C4-2B (cell line): ENCODE results near the gene MAML3.

Experiments used
- H3K27ac ChIP-seq: fragments of 450-650 bp; 2 replicates; pipeline ENCODE4 v1.5.1; 2017
- ZFX ChIP-seq: fragments of 450-650 bp; IDR thresholded peaks from 2 replicates; pipeline ENCODE4 v1.6.1; 2017
- TF ChIP-seq, protein P1 (sequence below): fragments of 450-650 bp; conservative IDR thresholded peaks from 2 replicates; pipeline ENCODE4 v1.5.1; 2017; ENCODE audit warnings: mild to moderate bottlenecking

Gene MAML3

DNA sequence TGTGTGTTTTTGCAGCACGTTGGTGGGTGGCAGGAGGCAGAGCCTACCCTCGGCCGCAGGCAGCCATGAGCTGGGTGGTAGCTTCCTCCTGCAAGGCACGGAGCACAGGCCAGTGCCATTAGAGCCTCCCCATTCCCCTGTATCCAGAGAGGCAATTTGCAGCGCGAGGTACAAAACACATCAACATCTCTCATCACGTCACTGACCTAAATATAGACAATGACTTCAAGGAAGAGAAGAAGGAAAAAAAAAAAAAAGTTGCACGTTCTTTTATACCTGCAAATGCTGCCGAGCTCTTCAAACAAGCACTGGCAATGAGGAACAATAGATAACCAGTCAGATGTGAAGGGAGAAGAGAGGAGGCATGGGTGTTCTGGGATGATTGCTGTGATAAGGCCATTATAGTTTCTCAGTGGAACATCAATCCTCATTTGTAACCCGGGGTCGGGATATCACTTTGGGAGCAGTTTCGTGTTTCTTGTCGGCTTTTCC is 328.4 kb downstream of the MAML3 start:
- no peak overlapping the region for H3K27ac ChIP-seq
- TF ChIP-seq, protein P1, sequence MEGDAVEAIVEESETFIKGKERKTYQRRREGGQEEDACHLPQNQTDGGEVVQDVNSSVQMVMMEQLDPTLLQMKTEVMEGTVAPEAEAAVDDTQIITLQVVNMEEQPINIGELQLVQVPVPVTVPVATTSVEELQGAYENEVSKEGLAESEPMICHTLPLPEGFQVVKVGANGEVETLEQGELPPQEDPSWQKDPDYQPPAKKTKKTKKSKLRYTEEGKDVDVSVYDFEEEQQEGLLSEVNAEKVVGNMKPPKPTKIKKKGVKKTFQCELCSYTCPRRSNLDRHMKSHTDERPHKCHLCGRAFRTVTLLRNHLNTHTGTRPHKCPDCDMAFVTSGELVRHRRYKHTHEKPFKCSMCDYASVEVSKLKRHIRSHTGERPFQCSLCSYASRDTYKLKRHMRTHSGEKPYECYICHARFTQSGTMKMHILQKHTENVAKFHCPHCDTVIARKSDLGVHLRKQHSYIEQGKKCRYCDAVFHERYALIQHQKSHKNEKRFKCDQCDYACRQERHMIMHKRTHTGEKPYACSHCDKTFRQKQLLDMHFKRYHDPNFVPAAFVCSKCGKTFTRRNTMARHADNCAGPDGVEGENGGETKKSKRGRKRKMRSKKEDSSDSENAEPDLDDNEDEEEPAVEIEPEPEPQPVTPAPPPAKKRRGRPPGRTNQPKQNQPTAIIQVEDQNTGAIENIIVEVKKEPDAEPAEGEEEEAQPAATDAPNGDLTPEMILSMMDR, result no peak
- TF ChIP-seq ZFX, result no peak

DNA sequence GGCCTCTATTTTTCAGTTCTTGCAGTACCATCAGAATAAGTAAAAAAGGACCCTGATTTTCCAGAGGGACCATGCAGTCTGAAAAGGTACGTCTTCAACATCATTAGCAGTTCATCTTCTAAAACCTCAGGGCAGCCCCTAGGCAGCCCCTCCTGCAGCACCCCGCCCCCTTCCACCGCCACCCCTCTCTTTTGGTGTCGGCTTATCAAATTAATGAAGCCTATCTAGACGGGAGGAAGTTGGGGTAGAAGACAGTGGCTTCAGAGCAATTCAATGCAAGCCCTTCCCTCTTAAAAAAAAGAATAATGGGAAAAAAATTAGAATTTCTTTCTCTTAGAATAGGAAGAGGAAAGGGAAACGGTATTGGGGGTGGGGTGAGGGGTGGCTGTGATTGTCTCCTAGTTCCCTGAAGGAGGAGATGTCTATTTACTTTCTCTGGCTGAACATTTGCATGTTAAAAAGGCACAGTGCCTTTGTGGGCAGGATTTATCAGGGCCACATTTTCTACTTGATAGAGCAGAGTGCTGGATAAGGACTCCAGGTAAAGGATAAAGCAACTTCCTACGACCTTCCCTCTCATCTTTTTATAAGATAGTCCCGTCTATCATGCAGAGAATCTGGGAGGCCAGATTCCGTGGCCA is 329.0 kb downstream of the MAML3 start:
- H3K27ac ChIP-seq, result no peak overlapping the region
- TF ChIP-seq, protein P1, result no peak
- no peak for TF ChIP-seq ZFX

DNA sequence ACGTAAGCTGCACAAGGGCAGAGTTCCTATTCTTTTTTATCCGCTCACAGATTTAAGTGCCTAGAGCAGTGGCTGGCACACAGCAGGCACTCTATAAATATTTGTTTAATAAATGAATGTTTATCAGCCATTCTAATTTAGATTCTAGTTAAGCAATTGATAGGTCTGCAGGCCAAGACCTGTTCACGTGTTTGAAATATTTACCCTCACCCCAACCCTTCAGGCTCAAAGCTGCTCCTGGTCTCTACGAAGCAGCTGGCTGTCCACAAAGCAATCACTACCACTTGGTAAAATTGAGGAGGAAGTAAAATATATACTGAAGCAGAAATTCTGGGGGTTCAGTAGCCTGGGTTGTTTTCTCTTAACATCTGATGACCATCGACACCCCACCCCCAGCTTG is 330.2 kb downstream of the MAML3 start:
- H3K27ac ChIP-seq, result no peak overlapping the region
- TF ChIP-seq, protein P1, result no peak
- TF ChIP-seq ZFX, result no peak

DNA sequence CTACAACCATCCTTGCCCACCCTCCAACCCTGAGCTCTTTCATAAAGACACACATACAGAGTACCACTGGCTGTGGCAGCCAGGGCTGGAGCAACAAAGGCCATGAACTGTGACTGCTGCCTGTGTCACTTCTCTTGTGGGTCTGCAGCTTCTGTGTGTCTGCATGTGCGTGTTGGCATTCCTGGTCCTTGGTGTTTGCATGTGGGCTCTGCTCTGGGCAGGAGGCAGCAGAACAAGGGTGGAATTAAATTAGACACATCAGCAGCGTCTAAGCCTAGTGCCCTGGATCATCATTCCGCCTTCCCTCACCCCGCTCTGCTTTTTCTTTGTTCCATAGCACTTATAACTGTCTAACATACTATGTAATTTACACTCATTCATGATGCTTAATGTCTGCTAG is 330.6 kb downstream of the MAML3 start:
- no peak overlapping the region for H3K27ac ChIP-seq
- TF ChIP-seq, protein P1, result no peak
- no peak for TF ChIP-seq ZFX

DNA sequence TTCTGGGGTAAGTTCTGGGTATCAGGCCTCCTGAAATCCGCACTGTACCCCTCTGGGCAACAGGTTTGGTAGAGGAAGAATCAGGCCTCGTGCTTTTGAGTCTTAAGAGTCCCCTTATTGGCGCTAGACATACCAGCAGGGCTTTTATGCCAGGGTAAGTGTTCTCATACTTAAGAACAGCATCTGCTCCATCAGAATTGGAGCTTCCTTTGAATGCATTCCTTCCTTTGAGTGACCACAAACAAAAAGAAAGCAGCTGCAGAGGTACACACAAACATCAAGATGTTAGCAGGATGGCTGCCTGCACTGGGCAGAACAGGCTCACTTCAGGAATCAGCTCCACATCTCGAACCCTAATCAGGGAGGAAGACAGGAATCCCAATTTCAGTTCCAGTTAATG is 331.6 kb downstream of the MAML3 start:
- TF ChIP-seq ZFX, result no peak
- TF ChIP-seq, protein P1, result no peak
- H3K27ac ChIP-seq, result no peak overlapping the region

DNA sequence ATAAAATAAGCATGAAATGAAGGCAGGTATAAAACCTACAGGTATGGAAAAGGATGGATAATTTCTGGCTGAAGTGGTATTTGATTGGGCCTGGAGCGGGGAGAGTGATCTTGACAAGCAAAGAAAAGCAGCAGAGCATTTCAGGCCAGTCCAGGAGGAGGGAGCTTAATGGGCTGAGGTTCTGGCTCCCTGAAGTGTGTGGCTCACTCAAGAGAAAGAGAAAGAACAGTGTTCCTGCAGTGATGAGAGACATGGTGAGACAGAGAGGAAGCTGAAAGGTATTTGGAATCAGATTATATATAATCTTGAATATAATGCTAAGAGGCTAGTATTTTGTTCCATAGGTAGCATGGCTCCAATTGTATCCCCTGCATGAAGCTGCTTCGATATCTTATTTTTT is 334.9 kb downstream of the MAML3 start:
- TF ChIP-seq ZFX, result no peak
- TF ChIP-seq, protein P1, result no peak
- H3K27ac ChIP-seq, result no peak overlapping the region

DNA sequence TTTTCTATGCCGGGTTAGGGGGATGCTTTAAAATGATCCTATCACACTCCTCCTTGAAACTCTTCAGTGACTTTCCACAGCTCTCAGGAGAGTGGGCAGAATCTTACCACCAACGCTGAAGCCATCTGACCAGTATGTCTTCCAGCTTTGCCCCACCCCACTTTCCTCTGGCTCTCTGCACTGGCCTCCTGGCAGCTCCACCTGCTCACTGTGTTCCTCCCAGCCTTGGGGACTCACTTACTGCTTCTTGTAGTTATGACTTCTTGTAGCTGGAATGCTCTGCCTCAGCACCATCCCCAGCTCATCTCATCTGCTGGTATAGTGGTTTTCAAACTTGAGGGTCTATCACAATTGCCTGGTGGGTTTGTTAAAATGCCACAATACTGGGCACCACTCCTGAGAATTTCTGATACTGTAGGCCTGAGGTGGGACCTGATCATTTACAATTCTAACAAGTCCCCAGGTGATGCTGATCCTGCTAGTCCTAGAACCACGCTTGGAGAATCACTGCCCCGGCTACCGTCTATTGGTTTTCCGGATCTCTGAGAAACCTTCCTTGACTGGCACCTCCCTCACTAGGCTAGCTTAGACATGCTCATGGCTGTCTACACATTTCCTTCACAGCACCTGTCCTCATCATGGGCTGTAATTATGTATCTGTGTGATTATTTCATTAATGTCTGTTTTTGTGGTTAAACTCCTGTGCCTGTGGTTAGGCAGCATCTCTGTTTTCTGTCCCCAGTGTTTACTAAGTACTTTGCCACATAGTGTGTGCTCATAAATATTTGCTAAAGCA is 336.1 kb downstream of the MAML3 start:
- no peak overlapping the region for H3K27ac ChIP-seq
- TF ChIP-seq ZFX, result no peak
- TF ChIP-seq, protein P1, result no peak
